HG03108 (cell line): Measurements from ENCODE around the gene TMEM273.

Source experiments
- ATAC-seq: cut with Tn5 transposase; IDR thresholded peaks from one replicate; pipeline ENCODE4 v1.9.1; 2021; ENCODE audit warnings: moderate library complexity; ENCODE audit not compliant: unreplicated experiment

The TMEM273 gene

GRCh38 chr10:49143249-49143648 lies 44.9 kb downstream of the TMEM273 start:
- no peak for ATAC-seq

GRCh38 chr10:49141541-49142332 lies 46.5 kb downstream of the TMEM273 start:
- no peak for ATAC-seq

GRCh38 chr10:49140304-49141177 lies 47.6 kb downstream of the TMEM273 start:
- ATAC-seq = no peak

- ATAC-seq = no peak
Observed at GRCh38 chr10:49139846-49140195, 48.4 kb downstream of the TMEM273 start.

- no peak for ATAC-seq
Observed at GRCh38 chr10:49139028-49139845, 49.0 kb downstream of the TMEM273 start.

- ATAC-seq = no peak
Observed at GRCh38 chr10:49138361-49138891, 49.8 kb downstream of the TMEM273 start.

- no peak for ATAC-seq
Observed at GRCh38 chr10:49136525-49136924, 51.7 kb downstream of the TMEM273 start.

- ATAC-seq = no peak
Observed at GRCh38 chr10:49135575-49136313, 52.4 kb downstream of the TMEM273 start.

- no peak for ATAC-seq
Observed at GRCh38 chr10:49134327-49134726, 53.9 kb downstream of the TMEM273 start.

GRCh38 chr10:49133706-49134248 lies 54.4 kb downstream of the TMEM273 start, which contains the start of gene FAM170B:
Gene FAM170B, minus strand, starts transcription at chr10:49134021. Its CDS starts 103 bp downstream, at chr10:49133918.
- ATAC-seq = no peak

GRCh38 chr10:49132362-49132737 lies 55.8 kb downstream of the TMEM273 start:
- ATAC-seq = no peak

- no peak for ATAC-seq
Observed at GRCh38 chr10:49131507-49132361, 56.5 kb downstream of the TMEM273 start.

GRCh38 chr10:49129376-49129775 lies 58.8 kb downstream of the TMEM273 start:
- no peak for ATAC-seq

GRCh38 chr10:49128854-49129253 lies 59.3 kb downstream of the TMEM273 start:
- ATAC-seq = no peak

GRCh38 chr10:49123981-49124950 lies 63.9 kb downstream of the TMEM273 start:
- ATAC-seq = no peak

GRCh38 chr10:49120911-49121310 lies 67.3 kb downstream of the TMEM273 start:
- ATAC-seq = no peak

GRCh38 chr10:49119746-49120145 lies 68.4 kb downstream of the TMEM273 start:
- no peak for ATAC-seq
